Measurements from ENCODE around the gene C6orf136. TPM values are rescaled to one million over a fixed set of nuclear protein-coding genes. Genes with fewer than 3 reads are reported as not detected.
A peak's percentile ranks its signal among the peaks of the same experiment; 100 is the strongest.
"Not testable (repeated sequence)": the region's sequence is repeated elsewhere in the genome, so short reads cannot be mapped to it uniquely, and the experiment has no call there.

The C6orf136 gene, protein sequence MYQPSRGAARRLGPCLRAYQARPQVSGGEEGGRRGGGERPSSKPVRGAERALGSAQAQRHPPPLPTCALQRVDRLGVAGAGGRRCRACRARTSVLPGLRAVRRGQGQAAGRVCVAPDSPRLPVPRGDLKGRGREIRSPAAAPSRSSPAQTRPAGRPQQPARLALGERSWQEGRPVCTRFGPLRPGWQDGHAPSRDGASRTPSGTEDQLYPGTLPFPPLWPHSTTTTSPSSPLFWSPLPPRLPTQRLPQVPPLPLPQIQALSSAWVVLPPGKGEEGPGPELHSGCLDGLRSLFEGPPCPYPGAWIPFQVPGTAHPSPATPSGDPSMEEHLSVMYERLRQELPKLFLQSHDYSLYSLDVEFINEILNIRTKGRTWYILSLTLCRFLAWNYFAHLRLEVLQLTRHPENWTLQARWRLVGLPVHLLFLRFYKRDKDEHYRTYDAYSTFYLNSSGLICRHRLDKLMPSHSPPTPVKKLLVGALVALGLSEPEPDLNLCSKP
- total RNA-seq (24.4 TPM), polyA plus RNA-seq (10 to 100 TPM in 2 of 4 donors, 1 to 10 TPM in 2; 7.5 to 19.7 (median 10.9) TPM)

DNA sequence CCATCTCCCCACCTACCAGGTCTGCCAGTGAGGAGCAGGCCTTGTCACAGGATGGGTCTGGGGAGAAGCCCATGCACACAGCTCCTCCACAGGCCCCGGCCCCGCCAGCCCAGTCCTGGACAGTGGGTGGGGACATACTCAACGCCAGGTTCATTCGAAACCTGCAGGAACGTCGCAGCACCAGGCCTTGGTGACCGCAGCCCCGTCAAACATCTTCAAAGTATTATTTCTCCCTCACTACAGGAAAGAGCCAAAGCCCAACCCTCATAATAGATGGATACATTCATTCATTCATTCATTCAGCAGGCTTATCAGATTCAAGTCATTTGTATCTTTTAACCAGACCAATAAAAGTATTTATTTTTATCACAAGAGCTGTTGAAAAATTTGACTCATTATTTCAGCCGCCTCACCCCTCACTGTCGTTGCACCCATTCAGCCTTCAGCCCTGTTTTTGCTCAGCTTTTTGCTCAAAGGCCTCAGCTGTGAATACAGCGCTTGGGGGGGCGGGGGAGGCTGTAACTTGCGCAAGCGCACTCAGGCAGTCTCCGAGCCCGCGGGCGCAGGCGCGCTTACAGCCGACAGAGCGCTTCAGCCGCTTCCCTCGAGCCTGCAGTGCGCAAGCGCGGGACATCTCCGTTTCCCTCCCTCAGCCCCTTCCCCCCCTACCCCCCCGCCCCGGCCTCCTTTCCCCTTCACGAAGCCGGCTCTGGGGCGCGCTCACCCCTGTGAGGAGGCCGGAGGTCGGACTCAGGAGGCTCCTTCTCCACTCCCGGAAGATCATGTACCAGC, at the start of gene C6orf136:
Gene C6orf136, plus strand, starts transcription at position 684 of the 792 bp plus-strand sequence. Its CDS starts 99 bp downstream, at position 783.
- no peaks in the 10 kb centered on the region for H3K9me3 ChIP-seq (ENCODE audit: control insufficient read depth in 2 of 2, low read length in 2 of 2)
- peaks cover 8% of the 10 kb centered on the region for H3K36me3 ChIP-seq (ENCODE audit: control insufficient read depth, insufficient read depth, low read length)
- Mint-ChIP-seq H3K9me3 (no peaks in the 10 kb centered on the region), H3K27ac (peak within 1 kb of the TSS; percentile 89 to 92 (median 91)), H3K36me3 (peaks cover 17% of the 10 kb centered on the region), H3K4me1 (peaks cover 12 to 30% (median 19%) of the 10 kb centered on the region in 4 donors), H3K4me3 (peak within 1 kb of the TSS; percentile 85 to 91 (median 90)), H3K27me3 (no peaks in the 10 kb centered on the region)
- H3K27ac ChIP-seq (ENCODE audit: insufficient read depth, low read length, poor library complexity, severe bottlenecking): peak within 1 kb of the TSS; percentile 92
- peaks cover 13% of the 10 kb centered on the region for H3K4me1 ChIP-seq (ENCODE audit: control insufficient read depth, insufficient read depth, low read length, poor library complexity, severe bottlenecking)
- DNase-seq: peak; percentile 89 to 96 (median 93)
- ATAC-seq (ENCODE audit: low read depth in 2 of 2): peak; percentile 75 to 77
- H3K27me3 ChIP-seq (ENCODE audit: control insufficient read depth, insufficient read depth, low read length): no peaks in the 10 kb centered on the region
- peak within 1 kb of the TSS; percentile 85 for H3K4me3 ChIP-seq (ENCODE audit: low read depth, low read length)

DNA sequence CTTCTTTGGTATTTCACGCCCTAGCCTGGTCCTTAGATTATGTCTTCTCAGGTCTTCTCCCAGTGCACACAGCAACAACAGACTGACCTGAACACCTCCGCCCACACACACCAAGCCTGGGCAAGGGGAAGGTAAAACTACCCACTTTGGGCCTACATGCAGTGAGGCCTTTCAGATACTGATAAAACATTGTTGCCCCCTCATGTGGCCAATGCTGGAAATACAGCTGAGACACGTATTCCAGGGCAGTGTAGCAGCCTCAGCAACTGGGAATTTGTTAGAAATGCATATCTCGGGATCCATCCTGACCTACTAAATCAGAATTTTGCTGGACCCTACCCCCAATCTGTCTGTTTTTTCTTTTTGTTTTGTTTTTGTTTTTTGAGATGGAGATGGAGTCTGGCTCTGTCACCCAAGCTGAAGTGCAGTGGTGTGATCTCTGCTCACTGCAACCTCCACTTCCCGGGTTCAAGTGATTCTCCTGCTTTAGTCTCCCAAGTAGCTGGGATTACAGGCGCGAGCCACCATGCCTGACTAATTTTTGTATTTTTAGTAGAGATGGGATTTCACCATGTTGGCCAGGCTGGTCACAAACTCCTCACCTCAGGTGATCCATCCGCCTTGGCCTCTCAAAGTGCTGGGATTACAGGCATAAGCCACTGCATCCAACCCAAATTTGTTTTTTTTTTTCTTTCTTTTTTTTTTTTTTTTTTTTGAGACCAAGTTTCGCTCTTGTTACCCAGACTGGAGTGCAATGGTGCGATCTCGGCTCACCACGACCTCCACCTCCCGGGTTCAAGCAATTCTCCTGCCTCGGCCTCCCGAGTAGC, 49.4 kb upstream of the C6orf136 start:
- Mint-ChIP-seq H3K4me3 (peak overlapping the region in 1 of 4 donors; percentile 3), H3K27ac (peak overlapping the region; percentile 76 to 79 (median 79)), H3K36me3 (peaks cover 15% of the 10 kb centered on the region), H3K4me1 (peaks cover 0 to 18% (median 7%) of the 10 kb centered on the region in 4 donors)
- not testable (repeated sequence) for H3K27me3 Mint-ChIP-seq; H3K27ac ChIP-seq (ENCODE audit: insufficient read depth, low read length, poor library complexity, severe bottlenecking); H3K4me3 ChIP-seq (ENCODE audit: low read depth, low read length); H3K27me3 ChIP-seq (ENCODE audit: control insufficient read depth, insufficient read depth, low read length); H3K9me3 ChIP-seq (ENCODE audit: control insufficient read depth in 2 of 2, low read length in 2 of 2); H3K4me1 ChIP-seq (ENCODE audit: control insufficient read depth, insufficient read depth, low read length, poor library complexity, severe bottlenecking); H3K9me3 Mint-ChIP-seq
- DNase-seq (peak; percentile 68 to 76 (median 75)), ATAC-seq (ENCODE audit: low read depth in 2 of 2) (peak; percentile 84 to 87)
- H3K36me3 ChIP-seq (ENCODE audit: control insufficient read depth, insufficient read depth, low read length): peaks cover 19% of the 10 kb centered on the region

DNA sequence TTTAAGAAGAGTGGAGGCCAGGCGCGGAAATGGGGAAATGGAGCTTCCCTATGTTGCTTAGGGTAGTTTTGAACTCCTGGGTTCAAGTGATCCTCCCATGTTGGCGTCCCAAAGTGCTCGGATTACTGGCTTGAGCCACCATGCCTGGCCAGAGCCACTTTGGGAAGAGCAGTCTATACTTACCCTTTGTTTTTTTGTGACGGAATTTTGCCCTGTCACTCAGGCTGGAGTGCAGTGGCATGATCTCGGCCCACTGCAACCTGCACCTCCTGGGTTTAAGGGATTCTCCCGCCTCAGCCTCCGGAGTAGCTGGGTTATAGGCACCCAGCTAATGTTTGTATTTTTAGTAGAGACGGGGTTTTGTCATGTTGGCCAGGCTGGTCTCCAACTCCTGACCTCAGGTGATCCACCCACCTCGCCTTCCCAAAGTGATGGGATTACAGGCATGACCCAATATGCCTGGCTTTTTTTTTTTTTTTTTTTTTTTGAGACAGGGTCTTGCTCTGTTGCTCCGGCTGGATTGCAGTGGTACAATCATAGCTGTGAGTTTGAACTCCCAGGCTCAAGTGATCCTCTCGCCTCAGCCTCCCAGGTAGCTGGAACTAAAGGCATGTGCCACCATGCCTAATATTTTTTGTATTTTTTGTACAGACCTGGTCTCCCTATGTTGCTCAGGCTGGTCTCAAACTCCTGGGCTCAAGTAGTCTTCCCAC, 47.9 kb upstream of the C6orf136 start:
- Mint-ChIP-seq H3K36me3 (peaks cover 29% of the 10 kb centered on the region), H3K27ac (peak overlapping the region in 2 of 3 donors; percentile 41 to 76), H3K4me1 (peaks cover 6 to 26% (median 9%) of the 10 kb centered on the region in 4 donors), H3K4me3 (no peak overlapping the region), H3K27me3 (no peaks in the 10 kb centered on the region), H3K9me3 (no peaks in the 10 kb centered on the region)
- Histone ChIP-seq H3K4me3 (ENCODE audit: low read depth, low read length) (no peak overlapping the region), H3K27ac (ENCODE audit: insufficient read depth, low read length, poor library complexity, severe bottlenecking) (no peak overlapping the region), H3K4me1 (ENCODE audit: control insufficient read depth, insufficient read depth, low read length, poor library complexity, severe bottlenecking) (no peaks in the 10 kb centered on the region), H3K36me3 (ENCODE audit: control insufficient read depth, insufficient read depth, low read length) (peaks cover 34% of the 10 kb centered on the region), H3K9me3 (ENCODE audit: control insufficient read depth in 2 of 2, low read length in 2 of 2) (no peaks in the 10 kb centered on the region), H3K27me3 (ENCODE audit: control insufficient read depth, insufficient read depth, low read length) (no peaks in the 10 kb centered on the region)
- ATAC-seq (ENCODE audit: low read depth in 2 of 2) (no peak), DNase-seq (no peak)

DNA sequence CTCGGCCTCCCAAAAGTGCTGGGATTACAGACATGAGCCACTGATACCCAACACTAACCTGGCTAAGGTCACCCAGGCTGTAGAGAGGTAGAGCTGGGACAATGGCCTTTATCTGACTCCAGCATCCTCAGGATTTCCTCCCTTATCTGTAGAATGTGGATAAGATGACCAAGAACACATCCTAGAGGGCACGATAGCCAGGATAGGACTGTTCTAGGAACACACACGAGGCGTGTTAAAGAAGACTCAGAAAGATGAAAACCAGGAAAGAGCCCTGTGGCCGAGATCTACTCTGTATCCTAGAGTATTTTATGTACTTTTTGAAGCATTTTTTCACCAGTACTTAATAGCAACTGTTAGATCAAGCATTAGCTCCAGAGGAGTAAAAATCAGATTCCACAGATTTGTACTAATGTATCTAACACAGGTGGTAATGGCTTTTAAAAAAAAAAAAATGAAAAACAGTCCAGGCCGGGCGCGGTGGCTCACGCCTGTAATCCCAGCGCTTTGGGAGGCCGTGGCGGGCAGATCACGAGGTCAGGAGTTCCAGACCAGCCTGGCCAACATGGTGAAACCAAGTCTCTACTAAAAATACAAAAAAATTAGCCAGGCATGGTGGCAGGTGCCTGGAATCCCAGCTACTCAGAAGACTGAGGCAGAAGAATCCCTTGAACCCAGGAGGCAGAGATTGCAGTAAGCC, 47.2 kb upstream of the C6orf136 start:
- H3K36me3 Mint-ChIP-seq: peaks cover 35% of the 10 kb centered on the region
- H3K36me3 ChIP-seq (ENCODE audit: control insufficient read depth, insufficient read depth, low read length): peaks cover 41% of the 10 kb centered on the region
- H3K9me3 ChIP-seq (ENCODE audit: control insufficient read depth in 2 of 2, low read length in 2 of 2): no peaks in the 10 kb centered on the region
- H3K27ac ChIP-seq (ENCODE audit: insufficient read depth, low read length, poor library complexity, severe bottlenecking): no peak overlapping the region
- H3K4me3 Mint-ChIP-seq: no peak overlapping the region
- ATAC-seq (ENCODE audit: low read depth in 2 of 2) (no peak), DNase-seq (no peak)
- no peaks in the 10 kb centered on the region for H3K27me3 ChIP-seq (ENCODE audit: control insufficient read depth, insufficient read depth, low read length)
- peaks cover 6 to 27% (median 11%) of the 10 kb centered on the region in 4 donors for H3K4me1 Mint-ChIP-seq
- no peaks in the 10 kb centered on the region for H3K27me3 Mint-ChIP-seq
- H3K4me3 ChIP-seq (ENCODE audit: low read depth, low read length): no peak overlapping the region
- peak overlapping the region in 2 of 3 donors; percentile 41 to 76 for H3K27ac Mint-ChIP-seq
- H3K4me1 ChIP-seq (ENCODE audit: control insufficient read depth, insufficient read depth, low read length, poor library complexity, severe bottlenecking): no peaks in the 10 kb centered on the region
- H3K9me3 Mint-ChIP-seq: no peaks in the 10 kb centered on the region

DNA sequence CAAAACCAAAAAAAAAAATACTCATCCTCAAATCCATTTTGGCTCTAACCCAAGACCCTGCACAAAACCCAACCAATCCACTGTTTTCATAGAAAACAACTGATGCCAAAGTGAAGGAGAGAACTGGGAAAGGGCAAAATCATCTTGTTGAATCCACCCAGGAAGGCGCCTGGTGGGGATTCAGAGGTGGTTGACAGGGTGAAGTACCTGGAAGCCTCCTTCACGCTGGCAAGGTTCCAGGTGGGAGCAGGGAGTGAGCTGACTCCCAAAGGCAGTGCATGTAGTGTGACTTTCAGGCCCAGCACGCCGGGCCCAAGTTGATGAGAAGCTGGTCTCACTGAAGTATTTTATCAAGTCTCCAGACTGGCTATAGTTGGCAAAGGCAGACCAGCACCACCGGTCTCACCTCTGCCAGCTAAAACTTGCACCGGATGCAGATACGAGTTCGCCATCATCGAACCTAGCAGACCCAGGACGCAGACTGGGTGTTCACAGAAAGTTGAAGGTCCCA, 46.4 kb upstream of the C6orf136 start:
- peaks cover 38% of the 10 kb centered on the region for H3K36me3 Mint-ChIP-seq
- peaks cover 48% of the 10 kb centered on the region for H3K36me3 ChIP-seq (ENCODE audit: control insufficient read depth, insufficient read depth, low read length)

DNA sequence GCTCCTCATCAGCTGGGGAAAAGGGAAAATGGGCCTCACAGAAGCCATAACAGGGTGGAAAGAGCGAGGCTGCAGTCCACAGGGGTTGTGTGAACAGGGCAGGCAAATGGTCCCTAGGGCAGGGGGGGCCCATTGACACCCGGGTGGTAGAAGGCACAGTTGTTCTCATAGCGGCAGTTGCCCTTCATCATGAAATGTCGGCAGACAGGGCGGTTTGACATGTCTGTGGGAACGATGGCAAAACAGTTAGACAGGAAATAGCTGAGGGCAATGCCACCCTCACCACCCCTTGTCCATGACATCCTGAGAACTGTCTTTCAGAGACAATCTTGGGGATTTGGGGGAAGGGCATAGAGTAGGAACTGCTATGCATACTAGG, 45.5 kb upstream of the C6orf136 start:
- H3K27ac ChIP-seq (ENCODE audit: insufficient read depth, low read length, poor library complexity, severe bottlenecking): no peak overlapping the region
- no peak overlapping the region for H3K4me3 ChIP-seq (ENCODE audit: low read depth, low read length)
- Mint-ChIP-seq H3K36me3 (peaks cover 45% of the 10 kb centered on the region), H3K27ac (peak overlapping the region in 2 of 3 donors; percentile 55 to 64), H3K27me3 (no peaks in the 10 kb centered on the region), H3K4me3 (no peak overlapping the region), H3K9me3 (no peaks in the 10 kb centered on the region), H3K4me1 (peaks cover 6 to 32% (median 11%) of the 10 kb centered on the region in 4 donors)
- no peaks in the 10 kb centered on the region for H3K4me1 ChIP-seq (ENCODE audit: control insufficient read depth, insufficient read depth, low read length, poor library complexity, severe bottlenecking)
- no peaks in the 10 kb centered on the region for H3K9me3 ChIP-seq (ENCODE audit: control insufficient read depth in 2 of 2, low read length in 2 of 2)
- ATAC-seq (ENCODE audit: low read depth in 2 of 2) (no peak), DNase-seq (no peak)
- H3K36me3 ChIP-seq (ENCODE audit: control insufficient read depth, insufficient read depth, low read length): peaks cover 57% of the 10 kb centered on the region
- no peaks in the 10 kb centered on the region for H3K27me3 ChIP-seq (ENCODE audit: control insufficient read depth, insufficient read depth, low read length)

More for the DNA sequence above, 46.4 kb upstream of the C6orf136 start:
- Histone ChIP-seq H3K4me3 (ENCODE audit: low read depth, low read length) (no peak overlapping the region), H3K4me1 (ENCODE audit: control insufficient read depth, insufficient read depth, low read length, poor library complexity, severe bottlenecking) (no peaks in the 10 kb centered on the region), H3K9me3 (ENCODE audit: control insufficient read depth in 2 of 2, low read length in 2 of 2) (no peaks in the 10 kb centered on the region), H3K27me3 (ENCODE audit: control insufficient read depth, insufficient read depth, low read length) (no peaks in the 10 kb centered on the region), H3K27ac (ENCODE audit: insufficient read depth, low read length, poor library complexity, severe bottlenecking) (no peak overlapping the region)
- Mint-ChIP-seq H3K27me3 (no peaks in the 10 kb centered on the region), H3K27ac (peak overlapping the region in 1 of 3 donors; percentile 41), H3K4me3 (peak overlapping the region in 1 of 4 donors; percentile 34), H3K9me3 (no peaks in the 10 kb centered on the region), H3K4me1 (peaks cover 6 to 29% (median 11%) of the 10 kb centered on the region in 4 donors)
- ATAC-seq (ENCODE audit: low read depth in 2 of 2) (no peak), DNase-seq (no peak)

All from CD4-positive, CD25-positive, alpha-beta regulatory T cell (primary cell).